ENCODE data around the gene BRF1. TPM values are rescaled to one million over a fixed set of nuclear protein-coding genes. Genes with fewer than 3 reads are reported as not detected.

BRF1 gene
- total and polyA plus RNA-seq, 2 of the 13 experiments (the other 11 are each of a cell fraction or from before 2014, with no cell fraction given) = 5.1 to 11.0 TPM

DNA sequence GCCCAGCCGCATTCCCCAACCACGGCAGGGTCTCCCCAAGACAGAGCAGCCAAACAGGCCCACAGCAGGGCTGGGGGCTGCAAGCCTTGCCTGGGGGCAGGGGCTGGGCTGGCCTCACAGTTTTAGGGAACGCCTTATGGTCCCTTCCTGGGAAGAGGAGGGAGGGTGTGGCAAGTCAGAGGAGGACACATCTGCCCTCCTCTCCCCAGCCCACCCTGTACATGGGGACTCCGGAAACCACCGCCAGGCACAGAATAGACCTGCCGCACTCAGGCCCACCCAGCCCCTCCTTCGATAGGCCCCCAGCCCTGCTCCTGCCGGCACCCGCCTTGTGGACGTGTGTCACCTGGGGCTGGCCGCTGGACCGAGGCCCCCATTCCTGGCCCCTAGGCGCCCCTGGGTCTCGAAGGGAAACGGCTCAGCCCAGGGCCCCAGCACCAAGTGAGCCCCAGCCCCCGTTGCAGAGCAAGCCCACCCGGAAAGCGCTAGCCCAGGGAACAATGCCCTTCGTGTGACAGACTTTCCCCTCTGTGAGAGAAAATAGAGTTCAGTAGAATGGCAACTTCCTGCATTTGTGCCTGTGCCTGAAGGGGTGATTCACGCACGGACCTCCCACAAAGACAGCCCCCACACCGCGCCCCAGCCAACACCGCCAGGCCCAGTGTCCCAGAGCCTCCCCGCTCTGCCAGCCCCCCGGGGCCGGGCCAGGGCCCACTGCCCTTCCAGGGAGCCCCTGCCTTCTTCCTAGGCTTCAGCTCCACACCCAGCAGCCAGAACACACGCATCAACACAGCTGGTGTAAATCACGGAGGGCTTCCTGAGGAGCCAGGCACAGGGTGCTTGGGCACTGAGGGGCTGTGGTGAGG is 107.7 kb downstream of the BRF1 start (continued):
- TF ChIP-seq FIP1L1 (IDR thresholded peaks at IDR 0.05; ENCODE audit: borderline replicate concordance, insufficient read depth, low read depth, low read length) (no peak), SMARCC2 (IDR thresholded peaks at IDR 0.05) (no peak), ZMYM2 (CRISPR knock-in tag; IDR thresholded peaks at IDR 0.05) (no peak), ZNF550 (CRISPR knock-in tag; IDR thresholded peaks at IDR 0.05; ENCODE audit: borderline replicate concordance) (no peak), NFKBIZ (CRISPR knock-in tag; IDR thresholded peaks at IDR 0.05) (no peak), PHF5A (CRISPR knock-in tag; IDR thresholded peaks at IDR 0.05; ENCODE audit: low read depth, unreplicated experiment) (no peak)
- TF ChIP-seq, protein P1, sequence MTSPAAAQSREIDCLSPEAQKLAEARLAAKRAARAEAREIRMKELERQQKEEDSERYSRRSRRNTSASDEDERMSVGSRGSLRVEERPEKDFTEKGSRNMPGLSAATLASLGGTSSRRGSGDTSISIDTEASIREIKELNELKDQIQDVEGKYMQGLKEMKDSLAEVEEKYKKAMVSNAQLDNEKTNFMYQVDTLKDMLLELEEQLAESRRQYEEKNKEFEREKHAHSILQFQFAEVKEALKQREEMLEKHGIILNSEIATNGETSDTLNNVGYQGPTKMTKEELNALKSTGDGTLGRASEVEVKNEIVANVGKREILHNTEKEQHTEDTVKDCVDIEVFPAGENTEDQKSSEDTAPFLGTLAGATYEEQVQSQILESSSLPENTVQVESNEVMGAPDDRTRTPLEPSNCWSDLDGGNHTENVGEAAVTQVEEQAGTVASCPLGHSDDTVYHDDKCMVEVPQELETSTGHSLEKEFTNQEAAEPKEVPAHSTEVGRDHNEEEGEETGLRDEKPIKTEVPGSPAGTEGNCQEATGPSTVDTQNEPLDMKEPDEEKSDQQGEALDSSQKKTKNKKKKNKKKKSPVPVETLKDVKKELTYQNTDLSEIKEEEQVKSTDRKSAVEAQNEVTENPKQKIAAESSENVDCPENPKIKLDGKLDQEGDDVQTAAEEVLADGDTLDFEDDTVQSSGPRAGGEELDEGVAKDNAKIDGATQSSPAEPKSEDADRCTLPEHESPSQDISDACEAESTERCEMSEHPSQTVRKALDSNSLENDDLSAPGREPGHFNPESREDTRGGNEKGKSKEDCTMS (CRISPR knock-in tag; conservative IDR thresholded peaks at IDR 0.05) = no peak

DNA sequence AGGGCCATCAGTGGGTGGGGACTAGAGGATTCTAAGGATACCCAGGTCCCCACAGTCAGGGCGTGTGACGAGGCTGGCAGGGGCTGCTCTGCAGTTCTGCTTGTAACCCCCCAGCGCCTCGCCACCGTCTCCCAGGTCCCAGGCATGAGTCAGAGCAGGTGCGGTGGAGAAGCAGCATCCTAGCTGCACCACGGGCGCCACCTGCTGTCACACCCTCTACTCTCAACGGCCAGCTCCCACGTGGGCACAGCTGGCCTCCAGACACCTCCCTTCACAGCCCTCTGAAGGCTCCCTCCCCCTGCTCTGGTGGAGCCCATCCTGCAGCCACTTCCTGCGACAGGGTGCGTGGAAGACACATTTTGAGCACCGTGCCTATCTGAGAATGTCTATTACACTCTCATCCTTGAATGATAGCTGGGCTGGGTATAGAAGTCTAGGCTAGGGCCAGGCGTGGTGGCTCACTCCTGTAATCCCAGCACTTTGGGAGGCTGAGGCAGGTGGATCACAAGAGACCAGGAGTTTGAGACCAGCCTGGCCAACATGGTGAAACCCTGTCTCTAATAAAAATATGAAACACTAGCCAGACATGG is 112.8 kb downstream of the BRF1 start:
- no peak overlapping the region for H3K27ac ChIP-seq (ENCODE audit: extremely low read length, insufficient read depth, low read length)
- in situ Hi-C loops (cut with HindIII; ENCODE audit: extremely low pct_ligation_motif_present, low pct_unique_long_range_greater_than_20kb) = no loop called here
- no TSS peak for BruUV-seq (replicated peaks)
- peaks cover 4 to 27% of the 10 kb centered on the region in 2 experiments; a peak in 4 of 5 replicates for H3K27me3 ChIP-seq (ENCODE audit: control insufficient read depth in 1 of 2, insufficient read depth in 2 of 2, low read length in 2 of 2)
- no peaks in the 10 kb centered on the region for H3K4me1 ChIP-seq (ENCODE audit: insufficient read depth, low read length)
- H3K36me3 ChIP-seq (replicated peaks in 1 of 2; ENCODE audit: control insufficient read depth in 1 of 2, insufficient read depth in 2 of 2, low read length in 2 of 2) = no peaks in the 10 kb centered on the region
- intact Hi-C loops (cut with micrococcal nuclease; ENCODE audit: unreplicated experiment) = loop anchor here (5.0 kb wide), 1 partner anchor 96 kb away; no protein-coding TSS in a partner anchor
- POLR2A ChIA-PET = no interaction called here
- H3K4me2 ChIP-seq (ENCODE audit: low read depth, low read length) = no peak overlapping the region
- no peaks in the 10 kb centered on the region for H4K20me1 ChIP-seq (ENCODE audit: insufficient read depth, low read length)
- WGBS (ENCODE audit: low lambda C conversion rate) = 25% methylated on average over 5 of the region's 14 CpGs
- FAIRE-seq = no peak
- no peak for ATAC-seq
- CTCF ChIA-PET (ENCODE audit: low intra/inter-chr PET ratio, low total read pairs) = no interaction called here
- H3K9ac ChIP-seq (ENCODE audit: insufficient read depth, low read depth, low read length) = no peak overlapping the region
- no peak overlapping the region for H2AFZ ChIP-seq (ENCODE audit: low read length)
- no peak for DNase-seq (ENCODE audit: low spot score)
- H3K4me3 ChIP-seq (replicated peaks in 1 of 3; ENCODE audit: insufficient read depth in 1 of 3, low read depth in 2 of 3, low read length in 3 of 3) = no peak overlapping the region
- no peaks in the 10 kb centered on the region for H3K79me2 ChIP-seq (ENCODE audit: insufficient read depth, low read length)
- peaks cover 6% of the 10 kb centered on the region; the same call in 1 of the 2 replicates for H3K9me3 ChIP-seq (ENCODE audit: low read length)
- no peak for TF ChIP-seq ZBTB21 (CRISPR knock-in tag; IDR thresholded peaks at IDR 0.05)
- TF ChIP-seq ZNF775 (CRISPR knock-in tag; IDR thresholded peaks at IDR 0.05; ENCODE audit: borderline replicate concordance) = no peak
- no peak for TF ChIP-seq ZNF282 (IDR thresholded peaks at IDR 0.05; ENCODE audit: partially characterized antibody)
- no peak for TF ChIP-seq ZNF839 (CRISPR knock-in tag; IDR thresholded peaks at IDR 0.05; ENCODE audit: borderline replicate concordance)
- no peak for TF ChIP-seq NR2F1 (CRISPR knock-in tag; IDR thresholded peaks at IDR 0.05)
- TF ChIP-seq TBX3 (IDR thresholded peaks at IDR 0.05; ENCODE audit: borderline replicate concordance) = no peak
- TF ChIP-seq STAG1 (CRISPR knock-in tag; IDR thresholded peaks at IDR 0.05) = peak; percentile 50
- 0 out of 2 replicates have a peak, but pooled peaks have one; percentile 16 for TF ChIP-seq RAD21 (CRISPR knock-in tag; IDR thresholded peaks at IDR 0.05)
- TF ChIP-seq, protein P2, sequence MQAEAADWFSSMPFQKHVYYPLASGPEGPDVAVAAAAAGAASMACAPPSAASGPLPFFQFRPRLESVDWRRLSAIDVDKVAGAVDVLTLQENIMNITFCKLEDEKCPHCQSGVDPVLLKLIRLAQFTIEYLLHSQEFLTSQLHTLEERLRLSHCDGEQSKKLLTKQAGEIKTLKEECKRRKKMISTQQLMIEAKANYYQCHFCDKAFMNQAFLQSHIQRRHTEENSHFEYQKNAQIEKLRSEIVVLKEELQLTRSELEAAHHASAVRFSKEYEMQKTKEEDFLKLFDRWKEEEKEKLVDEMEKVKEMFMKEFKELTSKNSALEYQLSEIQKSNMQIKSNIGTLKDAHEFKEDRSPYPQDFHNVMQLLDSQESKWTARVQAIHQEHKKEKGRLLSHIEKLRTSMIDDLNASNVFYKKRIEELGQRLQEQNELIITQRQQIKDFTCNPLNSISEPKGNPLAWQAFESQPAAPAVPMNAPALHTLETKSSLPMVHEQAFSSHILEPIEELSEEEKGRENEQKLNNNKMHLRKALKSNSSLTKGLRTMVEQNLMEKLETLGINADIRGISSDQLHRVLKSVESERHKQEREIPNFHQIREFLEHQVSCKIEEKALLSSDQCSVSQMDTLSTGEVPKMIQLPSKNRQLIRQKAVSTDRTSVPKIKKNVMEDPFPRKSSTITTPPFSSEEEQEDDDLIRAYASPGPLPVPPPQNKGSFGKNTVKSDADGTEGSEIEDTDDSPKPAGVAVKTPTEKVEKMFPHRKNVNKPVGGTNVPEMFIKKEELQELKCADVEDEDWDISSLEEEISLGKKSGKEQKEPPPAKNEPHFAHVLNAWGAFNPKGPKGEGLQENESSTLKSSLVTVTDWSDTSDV (CRISPR knock-in tag; IDR thresholded peaks at IDR 0.05) = no peak
- TF ChIP-seq JUN (CRISPR knock-in tag; IDR thresholded peaks at IDR 0.05) = no peak
- TF ChIP-seq ZZZ3 (CRISPR knock-in tag; IDR thresholded peaks at IDR 0.05; ENCODE audit: borderline replicate concordance) = no peak

All from HepG2 (cell line).